Fibroblast of mammary gland (primary cell): ENCODE measurements around the gene ARHGAP5.

Experiments used
- DNase-seq: peaks from one replicate; pipeline ENCODE4 v3.0.0-alpha.2; 2010; ENCODE audit warnings: low read depth
- H3K4me3 ChIP-seq: 2 replicates; pipeline ENCODE4 v1.5.1; 2011; ENCODE audit warnings: low read depth, mild to moderate bottlenecking, low read length, moderate library complexity; ENCODE audit not compliant: control insufficient read depth
- TF ChIP-seq, protein P1 (sequence below): conservative IDR thresholded peaks from 2 replicates; pipeline ENCODE4 v1.5.1; 2011; ENCODE audit warnings: low read depth, low read length, inconsistent platforms; ENCODE audit not compliant: control insufficient read depth, insufficient read depth

The ARHGAP5 gene

DNA sequence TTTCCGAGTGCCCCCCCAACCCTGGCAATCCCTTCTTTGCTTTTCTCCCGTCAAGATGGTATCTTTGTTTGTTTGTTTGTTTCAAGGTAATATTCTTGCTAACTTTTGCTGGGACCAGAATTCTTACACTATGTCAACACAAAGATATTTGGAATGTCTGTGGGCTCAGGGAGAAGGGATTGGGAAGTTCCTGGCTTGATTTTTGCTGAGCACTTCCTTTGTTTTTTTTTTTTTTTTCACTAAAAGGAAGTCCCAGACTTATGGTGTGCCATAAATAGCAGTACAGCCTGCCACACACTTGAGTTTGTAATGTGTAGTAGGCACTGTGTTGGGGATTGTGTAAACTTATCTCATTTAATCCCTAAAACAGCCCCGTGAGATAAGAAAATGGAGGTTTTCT lies 113.6 kb downstream of the ARHGAP5 start:
- no peak overlapping the region for H3K4me3 ChIP-seq
- DNase-seq: no peak
- TF ChIP-seq, protein P1, sequence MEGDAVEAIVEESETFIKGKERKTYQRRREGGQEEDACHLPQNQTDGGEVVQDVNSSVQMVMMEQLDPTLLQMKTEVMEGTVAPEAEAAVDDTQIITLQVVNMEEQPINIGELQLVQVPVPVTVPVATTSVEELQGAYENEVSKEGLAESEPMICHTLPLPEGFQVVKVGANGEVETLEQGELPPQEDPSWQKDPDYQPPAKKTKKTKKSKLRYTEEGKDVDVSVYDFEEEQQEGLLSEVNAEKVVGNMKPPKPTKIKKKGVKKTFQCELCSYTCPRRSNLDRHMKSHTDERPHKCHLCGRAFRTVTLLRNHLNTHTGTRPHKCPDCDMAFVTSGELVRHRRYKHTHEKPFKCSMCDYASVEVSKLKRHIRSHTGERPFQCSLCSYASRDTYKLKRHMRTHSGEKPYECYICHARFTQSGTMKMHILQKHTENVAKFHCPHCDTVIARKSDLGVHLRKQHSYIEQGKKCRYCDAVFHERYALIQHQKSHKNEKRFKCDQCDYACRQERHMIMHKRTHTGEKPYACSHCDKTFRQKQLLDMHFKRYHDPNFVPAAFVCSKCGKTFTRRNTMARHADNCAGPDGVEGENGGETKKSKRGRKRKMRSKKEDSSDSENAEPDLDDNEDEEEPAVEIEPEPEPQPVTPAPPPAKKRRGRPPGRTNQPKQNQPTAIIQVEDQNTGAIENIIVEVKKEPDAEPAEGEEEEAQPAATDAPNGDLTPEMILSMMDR: no peak

DNA sequence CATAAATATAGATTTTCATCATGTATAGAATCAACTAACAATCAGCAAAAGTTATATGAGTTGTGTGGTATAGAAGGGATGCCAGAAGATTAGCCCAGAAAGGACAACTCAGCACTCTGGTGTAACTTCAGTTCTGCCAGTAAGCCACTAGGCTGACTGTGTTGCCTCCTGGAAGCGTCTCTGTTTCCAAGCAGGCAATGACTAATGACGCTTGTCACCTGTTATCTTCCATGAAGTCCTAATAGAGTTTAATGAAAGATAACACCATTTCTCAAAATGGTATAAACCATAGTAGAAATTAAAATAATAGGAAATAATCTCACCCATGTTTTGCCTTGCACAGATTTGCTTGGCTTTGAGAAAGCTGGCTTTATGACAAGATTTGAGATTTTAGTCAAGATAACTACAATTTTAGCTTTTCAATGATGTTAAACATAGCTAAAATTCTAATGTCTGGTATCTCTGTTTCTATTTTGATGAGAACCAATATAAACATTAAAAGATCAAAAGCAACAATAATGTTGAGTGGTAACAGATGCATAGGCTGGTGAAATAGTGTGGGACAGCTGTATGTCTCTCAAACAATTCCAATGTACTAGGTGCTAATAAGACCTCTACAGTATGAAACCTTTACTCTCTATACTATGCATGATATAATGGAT lies 115.7 kb downstream of the ARHGAP5 start:
- TF ChIP-seq, protein P1: no peak
- no peak for DNase-seq
- no peak overlapping the region for H3K4me3 ChIP-seq

DNA sequence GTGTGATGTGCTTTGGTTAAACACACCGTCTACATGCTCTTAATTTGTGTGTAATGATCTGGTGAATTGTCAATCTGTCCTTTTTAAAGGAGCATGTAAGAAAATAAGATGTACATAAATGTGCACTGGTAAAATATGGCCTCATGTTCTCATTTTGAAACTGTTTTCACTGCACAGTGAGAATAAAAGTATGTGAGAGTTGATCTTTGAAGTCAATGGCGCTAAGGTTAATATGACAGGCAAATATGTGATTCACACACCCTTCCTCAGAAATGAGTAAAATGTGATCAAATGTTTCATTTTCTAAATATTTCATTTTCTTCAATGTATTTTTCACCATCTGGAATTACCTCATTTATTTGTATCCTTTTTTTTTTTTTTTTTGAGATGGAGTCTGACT lies 116.4 kb downstream of the ARHGAP5 start:
- TF ChIP-seq, protein P1: no peak
- DNase-seq: no peak
- no peak overlapping the region for H3K4me3 ChIP-seq

DNA sequence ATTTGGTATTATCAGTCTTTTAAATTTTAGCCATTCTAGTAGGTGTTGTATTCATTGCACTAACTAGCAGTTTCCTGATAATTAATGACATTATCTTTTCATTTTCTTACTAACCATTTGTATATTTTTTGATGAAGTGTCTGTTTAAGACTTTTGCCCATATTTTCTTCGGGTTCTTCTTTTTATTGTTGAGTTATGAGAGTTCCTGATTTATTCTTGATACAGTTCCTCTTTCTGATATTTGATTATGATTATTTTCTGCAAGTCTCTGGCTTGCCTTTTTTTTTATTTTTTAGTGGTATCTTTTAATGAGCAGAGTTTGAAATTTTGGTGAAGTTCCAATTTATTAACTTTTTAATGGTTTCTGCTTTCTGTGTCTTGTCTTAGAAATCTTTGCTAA lies 118.5 kb downstream of the ARHGAP5 start:
- DNase-seq: no peak
- TF ChIP-seq, protein P1: no peak
- H3K4me3 ChIP-seq: no peak overlapping the region

DNA sequence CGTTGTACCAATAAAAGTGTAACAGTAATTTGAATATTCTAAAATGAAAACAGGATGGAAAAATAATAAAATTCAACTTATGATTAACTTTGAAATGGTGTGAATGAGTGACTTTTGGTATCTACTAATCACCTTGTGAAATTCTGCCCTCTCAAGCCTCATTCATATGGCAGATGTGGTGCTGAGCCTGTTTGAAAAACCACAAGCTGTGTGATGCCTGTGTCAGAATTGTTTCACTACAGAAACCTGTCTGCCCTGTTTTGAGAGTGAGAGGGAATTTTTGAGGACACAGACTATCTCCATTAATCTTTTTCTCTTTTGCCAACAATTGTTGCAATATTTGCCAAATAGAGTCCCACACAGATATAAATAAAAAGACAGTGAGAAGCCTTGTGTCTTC lies 120.8 kb downstream of the ARHGAP5 start:
- no peak overlapping the region for H3K4me3 ChIP-seq
- TF ChIP-seq, protein P1: no peak
- no peak for DNase-seq

DNA sequence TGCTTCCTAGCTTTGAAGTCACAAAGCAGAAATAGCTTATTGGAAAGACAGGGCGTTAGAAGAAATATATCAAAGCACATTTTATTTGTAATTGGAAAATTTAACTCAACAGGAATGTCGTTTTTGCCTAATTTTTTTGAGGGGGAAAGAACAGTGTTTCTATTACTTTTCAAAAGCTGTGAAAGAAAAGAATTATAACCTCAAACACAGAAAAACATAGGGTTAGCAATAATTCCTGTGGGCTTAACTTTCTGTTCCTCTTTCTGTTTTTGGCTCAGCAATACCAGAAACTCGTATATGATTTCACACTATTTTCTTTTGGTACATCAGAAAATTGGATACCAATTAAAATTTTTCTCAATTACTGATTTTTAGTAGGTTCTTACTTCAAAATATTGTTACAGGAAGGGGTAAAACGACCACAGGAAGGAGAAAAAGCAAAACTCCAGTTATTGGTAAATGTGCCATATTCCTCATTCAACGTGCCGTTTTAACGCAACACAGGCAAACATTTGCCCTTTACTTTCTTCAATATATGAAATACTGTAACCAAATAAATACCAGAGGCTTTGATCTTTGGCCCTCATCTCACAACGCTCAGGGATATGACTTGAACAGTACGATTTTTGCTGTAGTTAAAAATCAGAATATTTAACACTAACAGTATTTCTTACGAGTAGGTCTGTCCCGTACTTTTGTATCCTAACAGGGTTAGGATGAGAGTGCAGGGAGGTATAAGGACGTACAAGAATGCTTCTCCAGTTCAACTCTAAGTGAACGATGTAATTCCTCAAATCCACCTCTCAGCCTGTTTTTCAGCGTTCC lies 123.5 kb downstream of the ARHGAP5 start:
- peak overlapping the region; percentile 63 for H3K4me3 ChIP-seq
- TF ChIP-seq, protein P1: no peak
- DNase-seq: no peak
